ENCODE data around the gene LAMA4. TPM values are rescaled to one million over a fixed set of nuclear protein-coding genes. Genes with fewer than 3 reads are reported as not detected.

Gene LAMA4
- total and polyA plus RNA-seq, 4 donors = 28.4 to 261 (median 79.8) TPM

- Histone ChIP-seq H3K9ac (ENCODE audit: insufficient read depth in 1 of 2, low read length in 2 of 2) (no peak overlapping the region), H3K9me3 (ENCODE audit: control insufficient read depth in 4 of 4, insufficient read depth in 3 of 4, low read length in 3 of 4) (no peaks in the 10 kb centered on the region), H3K27ac (ENCODE audit: low read depth in 1 of 2, low read length in 1 of 2) (peak overlapping the region in 1 of 2 donors; percentile 60), H3K4me1 (ENCODE audit: control insufficient read depth in 5 of 5, insufficient read depth in 5 of 5, low read length in 5 of 5) (peaks cover 6 to 90% (median 49%) of the 10 kb centered on the region in 5 donors), H3K27me3 (ENCODE audit: control insufficient read depth in 3 of 3, insufficient read depth in 3 of 3, low read length in 2 of 3) (no peaks in the 10 kb centered on the region), H3K36me3 (ENCODE audit: control insufficient read depth in 4 of 4, insufficient read depth in 4 of 4, low read length in 4 of 4) (no peaks in the 10 kb centered on the region), H3K4me3 (no peak overlapping the region)
- DNase-seq = peak; percentile 79 to 98 (median 97)
- no peak for TF ChIP-seq CTCF (IDR thresholded peaks at IDR 0.05; ENCODE audit: control extremely low read depth, extremely low read depth)
- WGBS, 2 donors = 71 to 79% methylated on average over 3 of the region's 3 CpGs
- ATAC-seq (ENCODE audit: insufficient read depth, low FRiP score) = no peak
These were observed 31.1 kb downstream of the LAMA4 start for GRCh38 chr6:112223070-112223861.

GRCh38 chr6:112221981-112222852 is 32.1 kb downstream of the LAMA4 start:
- Histone ChIP-seq H3K9me3 (ENCODE audit: control insufficient read depth in 4 of 4, insufficient read depth in 3 of 4, low read length in 3 of 4) (no peaks in the 10 kb centered on the region), H3K27me3 (ENCODE audit: control insufficient read depth in 3 of 3, insufficient read depth in 3 of 3, low read length in 2 of 3) (no peaks in the 10 kb centered on the region), H3K4me1 (ENCODE audit: control insufficient read depth in 5 of 5, insufficient read depth in 5 of 5, low read length in 5 of 5) (peaks cover 6 to 90% (median 49%) of the 10 kb centered on the region in 5 donors), H3K4me3 (no peak overlapping the region), H3K36me3 (ENCODE audit: control insufficient read depth in 4 of 4, insufficient read depth in 4 of 4, low read length in 4 of 4) (no peaks in the 10 kb centered on the region), H3K27ac (ENCODE audit: low read depth in 1 of 2, low read length in 1 of 2) (peak overlapping the region; percentile 80 to 81), H3K9ac (ENCODE audit: insufficient read depth in 1 of 2, low read length in 2 of 2) (no peak overlapping the region)
- peak; percentile 8 for ATAC-seq (ENCODE audit: insufficient read depth, low FRiP score)
- WGBS, 2 donors = 67 to 71% methylated on average over 6 of the region's 6 CpGs
- peak; percentile 55 to 86 (median 85) for DNase-seq
- TF ChIP-seq CTCF (IDR thresholded peaks at IDR 0.05; ENCODE audit: control extremely low read depth, extremely low read depth) = no peak

- TF ChIP-seq CTCF (IDR thresholded peaks at IDR 0.05; ENCODE audit: control extremely low read depth, extremely low read depth) = no peak
- Histone ChIP-seq H3K27me3 (ENCODE audit: control insufficient read depth in 3 of 3, insufficient read depth in 3 of 3, low read length in 2 of 3) (no peaks in the 10 kb centered on the region), H3K9me3 (ENCODE audit: control insufficient read depth in 4 of 4, insufficient read depth in 3 of 4, low read length in 3 of 4) (no peaks in the 10 kb centered on the region), H3K4me3 (no peak overlapping the region), H3K36me3 (ENCODE audit: control insufficient read depth in 4 of 4, insufficient read depth in 4 of 4, low read length in 4 of 4) (peaks cover 0 to 3% (median 0%) of the 10 kb centered on the region in 4 donors), H3K27ac (ENCODE audit: low read depth in 1 of 2, low read length in 1 of 2) (no peak overlapping the region), H3K9ac (ENCODE audit: insufficient read depth in 1 of 2, low read length in 2 of 2) (no peak overlapping the region), H3K4me1 (ENCODE audit: control insufficient read depth in 5 of 5, insufficient read depth in 5 of 5, low read length in 5 of 5) (peaks cover 6 to 96% (median 55%) of the 10 kb centered on the region in 5 donors)
- DNase-seq = no peak
- no peak for ATAC-seq (ENCODE audit: insufficient read depth, low FRiP score)
These were observed 32.8 kb downstream of the LAMA4 start for GRCh38 chr6:112221561-112221960.

All from lung (tissue), 12 donors.